OCI-LY1 (cell line): ENCODE measurements around the gene NUDT9.

Experiments used
- H2AFZ ChIP-seq: fragments of 200-600 bp; sonication (generic), shearing (Covaris generic); 2 replicates; pipeline ENCODE4 v1.6.0; 2014; ENCODE audit warnings: antibody characterized with exemption, mild to moderate bottlenecking, low read length
- H3F3A ChIP-seq: fragments of 200-600 bp; sonication (generic), shearing (Covaris generic); 2 replicates; pipeline ENCODE4 v1.6.0; 2014; ENCODE audit warnings: mild to moderate bottlenecking, antibody characterized with exemption, low read length, moderate library complexity; ENCODE audit not compliant: insufficient read depth
- H3K27ac ChIP-seq: fragments of 200-600 bp; sonication (generic); 2 replicates; pipeline ENCODE4 v1.5.1; 2014; ENCODE audit warnings: low read length, mixed run types, mild to moderate bottlenecking, low read depth; ENCODE audit not compliant: poor library complexity, severe bottlenecking
- H3K27me3 ChIP-seq: fragments of 200-600 bp; sonication (generic); 2 replicates; pipeline ENCODE4 v1.6.0; 2014; ENCODE audit warnings: antibody characterized with exemption, mild to moderate bottlenecking, low read length, moderate library complexity; ENCODE audit not compliant: insufficient read depth
- H3K36me3 ChIP-seq: fragments of 200-600 bp; sonication (generic); 2 replicates; pipeline ENCODE4 v1.6.1; 2014; ENCODE audit warnings: mild to moderate bottlenecking, antibody characterized with exemption, low read length, moderate library complexity, mixed read lengths; ENCODE audit not compliant: insufficient read depth
- H3K4me1 ChIP-seq: fragments of 200-600 bp; sonication (generic); 2 replicates; pipeline ENCODE4 v1.5.1; 2014; ENCODE audit warnings: mild to moderate bottlenecking, low read length, moderate library complexity; ENCODE audit not compliant: insufficient read depth, severe bottlenecking
- H3K4me2 ChIP-seq: fragments of 200-600 bp; sonication (generic), shearing (Covaris generic); 2 replicates; pipeline ENCODE4 v1.6.1; 2014; ENCODE audit warnings: low read length
- H3K4me3 ChIP-seq: fragments of 200-600 bp; sonication (generic); 2 replicates; pipeline ENCODE4 v1.5.1; 2014; ENCODE audit warnings: low read length, low read depth, mild to moderate bottlenecking, mixed read lengths; ENCODE audit not compliant: poor library complexity, severe bottlenecking
- H3K79me2 ChIP-seq: fragments of 200-600 bp; shearing (Covaris generic); 2 replicates; pipeline ENCODE4 v1.6.1; 2016; ENCODE audit warnings: mixed run types, low read length, mixed read lengths; ENCODE audit not compliant: insufficient read depth
- H3K9ac ChIP-seq: fragments of 200-600 bp; sonication (generic), shearing (Covaris generic); 2 replicates; pipeline ENCODE4 v1.6.1; 2014; ENCODE audit warnings: mild to moderate bottlenecking, low read length, mixed read lengths
- H3K9me2 ChIP-seq: fragments of 200-600 bp; sonication (generic), shearing (Covaris generic); 2 replicates; pipeline ENCODE4 v1.6.1; 2014; ENCODE audit warnings: low read depth, mild to moderate bottlenecking, low read length, mixed read lengths
- H3K9me3 ChIP-seq: fragments of 200-600 bp; shearing (Covaris generic); 2 replicates; pipeline ENCODE4 v1.6.1; 2014; ENCODE audit warnings: low read length, mixed read lengths
- H4K20me1 ChIP-seq: fragments of 200-600 bp; sonication (generic), shearing (Covaris generic); 2 replicates; pipeline ENCODE4 v1.6.0; 2016; ENCODE audit warnings: mild to moderate bottlenecking, low read length; ENCODE audit not compliant: insufficient read depth
- CTCF ChIP-seq: fragments of 200-600 bp; sonication (generic), shearing (Covaris generic); IDR thresholded peaks from 2 replicates; pipeline ENCODE4 v1.5.1; 2017; ENCODE audit warnings: mild to moderate bottlenecking, antibody characterized with exemption, low read length, moderate library complexity, mixed read lengths
- EZH2 ChIP-seq: fragments of 200-600 bp; sonication (generic), shearing (Covaris generic); IDR thresholded peaks from 2 replicates; pipeline ENCODE4 v1.8.0; 2017; ENCODE audit warnings: borderline replicate concordance, mixed run types, mild to moderate bottlenecking, antibody characterized with exemption, low read length, moderate library complexity, mixed read lengths

The NUDT9 gene

DNA sequence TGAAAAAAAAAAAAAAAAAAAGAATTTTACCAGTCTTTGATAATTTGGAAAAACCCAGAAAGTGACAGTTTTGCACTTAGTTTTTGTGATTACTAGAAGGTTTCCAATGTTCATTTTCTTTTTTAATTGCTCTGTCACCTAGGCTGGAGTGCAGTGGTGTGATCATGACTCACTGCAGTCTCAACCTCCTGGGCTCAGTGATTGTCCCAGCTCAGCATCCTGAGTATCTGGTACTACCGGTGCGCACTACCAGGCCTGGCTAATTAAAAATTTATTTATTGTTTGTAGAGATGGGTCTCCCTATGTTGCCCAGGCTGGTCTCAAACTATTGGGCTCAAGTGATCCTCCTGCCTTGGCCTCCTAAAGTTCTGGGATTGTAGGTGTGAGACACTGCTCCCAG lies 3.3 kb downstream of the NUDT9 start:
- no peak overlapping the region for H3K9ac ChIP-seq
- no peak overlapping the region for H3K4me2 ChIP-seq
- no peaks in the 10 kb centered on the region for H3K9me3 ChIP-seq
- no peaks in the 10 kb centered on the region for H3K36me3 ChIP-seq
- H3F3A ChIP-seq, result no peaks in the 10 kb centered on the region
- no peak overlapping the region for H3K27ac ChIP-seq
- TF ChIP-seq EZH2 (no peak), CTCF (no peak)
- H3K9me2 ChIP-seq, result no peaks in the 10 kb centered on the region
- no peaks in the 10 kb centered on the region for H4K20me1 ChIP-seq
- H2AFZ ChIP-seq, result no peak overlapping the region
- peaks cover 64% of the 10 kb centered on the region for H3K79me2 ChIP-seq
- peaks cover 45% of the 10 kb centered on the region for H3K4me1 ChIP-seq
- H3K27me3 ChIP-seq, result no peaks in the 10 kb centered on the region
- no peak overlapping the region for H3K4me3 ChIP-seq

DNA sequence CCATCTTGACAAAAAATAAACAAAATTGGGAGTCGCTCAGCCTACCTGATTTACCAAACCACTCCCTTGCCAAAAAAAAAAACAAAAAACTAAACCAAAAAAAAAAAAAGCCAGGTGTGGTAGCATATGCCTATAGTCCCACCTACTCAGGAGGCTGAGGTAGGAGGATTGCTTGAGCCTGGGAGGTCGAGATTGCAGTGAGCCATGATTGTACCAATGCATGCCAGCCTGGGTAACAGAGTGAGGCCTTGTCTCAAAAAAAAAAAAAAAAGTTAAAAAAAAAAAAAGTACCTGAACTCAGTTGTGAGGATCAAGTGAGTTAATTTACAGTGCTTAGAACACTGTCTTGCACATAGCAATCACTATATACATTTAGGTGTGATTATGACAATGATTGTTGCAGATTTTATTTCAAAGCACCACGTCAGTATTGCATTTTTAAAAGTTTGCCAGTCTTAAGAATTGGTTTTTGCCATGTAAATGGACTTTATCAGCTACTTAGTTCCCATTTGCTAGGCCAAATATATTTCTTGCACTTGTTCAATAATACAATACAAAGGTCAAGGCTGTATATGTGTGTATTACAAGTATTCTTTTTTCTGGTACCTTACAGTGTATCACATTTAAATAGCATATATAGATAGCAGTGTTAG lies 4.6 kb downstream of the NUDT9 start:
- Histone ChIP-seq H3K4me3 (no peak overlapping the region), H3K9me3 (no peaks in the 10 kb centered on the region), H3K36me3 (no peaks in the 10 kb centered on the region), H3K9me2 (no peaks in the 10 kb centered on the region), H3F3A (no peaks in the 10 kb centered on the region), H3K27ac (no peak overlapping the region), H4K20me1 (no peaks in the 10 kb centered on the region), H2AFZ (no peak overlapping the region), H3K27me3 (no peaks in the 10 kb centered on the region), H3K4me1 (peaks cover 37% of the 10 kb centered on the region), H3K4me2 (no peak overlapping the region), H3K79me2 (peaks cover 76% of the 10 kb centered on the region), H3K9ac (no peak overlapping the region)
- no peak for TF ChIP-seq CTCF
- TF ChIP-seq EZH2, result no peak

DNA sequence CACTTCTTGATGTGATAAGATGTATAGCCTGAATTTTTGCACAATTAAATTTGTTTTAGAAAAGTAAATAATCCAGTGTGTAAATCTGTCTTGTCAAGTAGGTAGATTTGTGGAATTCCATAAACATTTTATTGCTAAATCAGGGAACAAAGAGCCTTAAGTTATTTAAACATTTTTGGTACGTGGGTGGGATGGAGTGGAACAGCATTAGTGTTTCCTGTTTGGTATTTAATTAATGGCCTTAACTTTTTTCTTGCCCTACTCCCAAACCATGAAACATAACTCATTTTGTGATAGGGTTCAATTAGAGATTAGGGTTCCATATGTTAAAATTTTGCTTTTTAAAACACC lies 5.1 kb downstream of the NUDT9 start:
- H3F3A ChIP-seq, result no peaks in the 10 kb centered on the region
- TF ChIP-seq CTCF, result no peak
- no peak for TF ChIP-seq EZH2
- no peaks in the 10 kb centered on the region for H3K9me3 ChIP-seq
- no peaks in the 10 kb centered on the region for H3K36me3 ChIP-seq
- no peaks in the 10 kb centered on the region for H4K20me1 ChIP-seq
- no peaks in the 10 kb centered on the region for H3K9me2 ChIP-seq
- no peaks in the 10 kb centered on the region for H3K27me3 ChIP-seq
- peaks cover 81% of the 10 kb centered on the region for H3K79me2 ChIP-seq
- no peak overlapping the region for H3K4me3 ChIP-seq
- H3K4me1 ChIP-seq, result peaks cover 36% of the 10 kb centered on the region
- no peak overlapping the region for H3K9ac ChIP-seq
- no peak overlapping the region for H3K4me2 ChIP-seq
- no peak overlapping the region for H2AFZ ChIP-seq
- H3K27ac ChIP-seq, result no peak overlapping the region
